Kidney (tissue), 14 donors: ENCODE results near the gene APOB. TPM values are rescaled to one million over a fixed set of nuclear protein-coding genes. Genes with fewer than 3 reads are reported as not detected.

ENCODE experiments used
- DNase-seq, 5 donors: peaks; one replicate each; pipeline ENCODE4 v3.0.0-alpha.2; 2013 to 2020
- FAIRE-seq: peaks from 2 replicates; lab custom pipeline; 2012; peaks lifted over from hg19 to GRCh38; lab: Jason Lieb, UNC
- H3K27ac ChIP-seq, 2 donors: one replicate each; pipeline ENCODE4 v1.7.0; 2013; ENCODE audit warnings: low read depth in 2 of 2, low read length in 2 of 2, inconsistent platforms in 1 of 2
- H3K27me3 ChIP-seq: one replicate; pipeline ENCODE4 v1.7.1; 2013; ENCODE audit warnings: low read length, inconsistent platforms; ENCODE audit not compliant: control insufficient read depth, insufficient read depth
- H3K36me3 ChIP-seq, 3 donors: one replicate each; pipeline versions ENCODE4 v1.7.0 to v1.7.1; 2013; ENCODE audit warnings: low read length in 3 of 3, control low read depth in 1 of 3, inconsistent platforms in 1 of 3; ENCODE audit not compliant: insufficient read depth in 3 of 3, control insufficient read depth in 2 of 3
- H3K4me1 ChIP-seq, 3 donors: one replicate each; pipeline versions ENCODE4 v1.7.0 to v1.7.1; 2013; ENCODE audit warnings: low read length in 3 of 3, inconsistent platforms in 1 of 3, low read depth in 1 of 3; ENCODE audit not compliant: control insufficient read depth in 2 of 3, insufficient read depth in 2 of 3
- H3K4me3 ChIP-seq, 3 donors: one replicate each; pipeline versions ENCODE4 v1.7.0 to v1.8.1; 2013; ENCODE audit warnings: low read length in 3 of 3, control low read depth in 1 of 3, inconsistent platforms in 1 of 3
- H3K9ac ChIP-seq, 3 donors: one replicate each; pipeline versions ENCODE4 v1.7.0 to v1.7.1; 2013; ENCODE audit warnings: low read length in 3 of 3, control low read depth in 1 of 3, inconsistent platforms in 1 of 3
- H3K9me3 ChIP-seq, 3 donors: one replicate each; pipeline versions ENCODE4 v1.7.0 to v1.7.1; 2013; ENCODE audit warnings: low read length in 3 of 3, control low read depth in 1 of 3, inconsistent platforms in 1 of 3; ENCODE audit not compliant: control insufficient read depth in 2 of 3, insufficient read depth in 1 of 3
- intact Hi-C: fragments of 100-400 bp; cut with DNase I; formaldehyde crosslinking; loops from one replicate; pipeline ENCODE4 v1.11.1; 2022
- polyA plus RNA-seq: library from polyadenylated mRNA; stranded (reverse); fragments of 350-450 nt; fragmentation: Illumina TruSeq; extraction: RNeasy Lipid Tissue Mini Kit (QIAGEN cat#74804); gene quantifications from one replicate; pipeline ENCODE4 v1.2.3, GENCODE V29; 2014; ENCODE audit warnings: low read depth, low replicate concordance; ENCODE audit not compliant: insufficient read depth
- total RNA-seq: library from RNA; stranded (reverse); fragmentation: NEBNext Ultra II Directional; extraction: Animal tissue kit (Norgen Biotek cat#: 25700); gene quantifications from one replicate; pipeline ENCODE4 v1.2.1, GENCODE V29; 2021
- TF ChIP-seq, protein P1 (sequence below): IDR thresholded peaks from 3 replicates; pipeline ENCODE4 v1.5.1; 2012; ENCODE audit warnings: mild to moderate bottlenecking, moderate library complexity, borderline replicate concordance; ENCODE audit not compliant: insufficient read depth; ENCODE audit errors: extremely low read depth
- donor health status: control.
- donor health status: control.
- donor health status: control.
- donor health status: control.
- donor health status: control.
- donor health status: DM: yes; HTN: yes; CAD: no.
- donor health status: Normal renal cell carcinoma (clear cell type).

Gene APOB
- total and polyA plus RNA-seq, 2 donors from 2014 or later, result 0.11 to 0.57 TPM

DNA sequence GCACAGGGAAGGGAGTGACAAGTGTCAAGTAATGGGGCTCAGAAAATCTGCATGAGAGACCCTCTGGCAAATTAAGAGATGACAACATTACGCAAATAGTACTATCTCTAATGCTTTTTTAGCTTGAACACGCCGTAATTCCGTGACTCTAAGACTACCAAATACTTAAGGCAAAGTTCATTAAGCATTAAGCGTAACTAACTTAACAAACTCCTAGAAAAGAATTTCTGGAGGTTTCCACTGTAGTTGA is 1.2 kb downstream of the APOB start:
- Histone ChIP-seq H3K9ac (no peak overlapping the region), H3K4me3 (no peak overlapping the region), H3K36me3 (no peaks in the 10 kb centered on the region), H3K27ac (no peak overlapping the region), H3K4me1 (peaks cover 0 to 2% (median 0%) of the 10 kb centered on the region in 3 donors), H3K27me3 (no peaks in the 10 kb centered on the region), H3K9me3 (no peaks in the 10 kb centered on the region)
- FAIRE-seq (no peak), DNase-seq (no peak)
- intact Hi-C loops, result no loop called here
- TF ChIP-seq, protein P1, sequence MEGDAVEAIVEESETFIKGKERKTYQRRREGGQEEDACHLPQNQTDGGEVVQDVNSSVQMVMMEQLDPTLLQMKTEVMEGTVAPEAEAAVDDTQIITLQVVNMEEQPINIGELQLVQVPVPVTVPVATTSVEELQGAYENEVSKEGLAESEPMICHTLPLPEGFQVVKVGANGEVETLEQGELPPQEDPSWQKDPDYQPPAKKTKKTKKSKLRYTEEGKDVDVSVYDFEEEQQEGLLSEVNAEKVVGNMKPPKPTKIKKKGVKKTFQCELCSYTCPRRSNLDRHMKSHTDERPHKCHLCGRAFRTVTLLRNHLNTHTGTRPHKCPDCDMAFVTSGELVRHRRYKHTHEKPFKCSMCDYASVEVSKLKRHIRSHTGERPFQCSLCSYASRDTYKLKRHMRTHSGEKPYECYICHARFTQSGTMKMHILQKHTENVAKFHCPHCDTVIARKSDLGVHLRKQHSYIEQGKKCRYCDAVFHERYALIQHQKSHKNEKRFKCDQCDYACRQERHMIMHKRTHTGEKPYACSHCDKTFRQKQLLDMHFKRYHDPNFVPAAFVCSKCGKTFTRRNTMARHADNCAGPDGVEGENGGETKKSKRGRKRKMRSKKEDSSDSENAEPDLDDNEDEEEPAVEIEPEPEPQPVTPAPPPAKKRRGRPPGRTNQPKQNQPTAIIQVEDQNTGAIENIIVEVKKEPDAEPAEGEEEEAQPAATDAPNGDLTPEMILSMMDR, result no peak

DNA sequence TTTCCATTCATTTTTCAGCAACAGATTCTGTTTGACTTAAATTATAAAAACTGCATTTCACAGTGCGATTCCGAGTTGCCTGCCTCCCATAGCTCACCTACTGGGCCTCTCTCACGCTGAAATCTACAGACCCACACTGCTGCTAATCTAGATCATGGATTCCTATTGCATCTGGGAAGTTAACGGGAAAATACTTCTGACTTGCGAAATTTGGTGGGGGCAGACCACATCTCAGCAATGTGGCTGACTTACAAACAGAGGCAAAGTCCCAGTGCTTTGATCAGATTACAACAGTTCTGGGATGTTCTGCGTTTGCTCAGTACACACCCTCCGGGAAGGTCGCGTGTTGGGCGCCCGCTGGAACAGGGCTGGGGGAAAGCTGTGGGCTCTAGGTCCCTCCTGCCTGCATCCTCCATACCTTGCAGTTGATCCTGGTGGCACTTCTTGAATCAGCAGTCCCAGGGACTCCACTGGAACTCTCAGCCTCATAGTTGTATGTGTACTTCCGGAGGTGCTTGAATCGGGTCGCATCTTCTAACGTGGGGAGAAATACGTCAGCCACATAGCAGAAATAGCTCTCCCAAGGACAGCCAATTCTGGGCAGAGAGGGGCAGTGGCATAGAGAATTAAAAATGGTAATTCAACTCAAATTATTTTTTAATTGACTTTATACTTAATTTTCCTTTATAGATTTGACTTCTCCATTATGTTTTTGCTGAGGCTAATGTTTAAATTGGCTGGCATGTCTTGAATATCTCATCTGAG is 1.7 kb downstream of the APOB start:
- FAIRE-seq (no peak), DNase-seq (no peak)
- TF ChIP-seq, protein P1, result no peak
- intact Hi-C loops, result no loop called here
- no peak overlapping the region for H3K9ac ChIP-seq
- H3K27me3 ChIP-seq, result no peaks in the 10 kb centered on the region
- no peaks in the 10 kb centered on the region for H3K9me3 ChIP-seq
- no peak overlapping the region for H3K4me3 ChIP-seq
- H3K36me3 ChIP-seq, result no peaks in the 10 kb centered on the region
- H3K4me1 ChIP-seq, result peaks cover 0 to 2% (median 0%) of the 10 kb centered on the region in 3 donors
- H3K27ac ChIP-seq, result no peak overlapping the region

DNA sequence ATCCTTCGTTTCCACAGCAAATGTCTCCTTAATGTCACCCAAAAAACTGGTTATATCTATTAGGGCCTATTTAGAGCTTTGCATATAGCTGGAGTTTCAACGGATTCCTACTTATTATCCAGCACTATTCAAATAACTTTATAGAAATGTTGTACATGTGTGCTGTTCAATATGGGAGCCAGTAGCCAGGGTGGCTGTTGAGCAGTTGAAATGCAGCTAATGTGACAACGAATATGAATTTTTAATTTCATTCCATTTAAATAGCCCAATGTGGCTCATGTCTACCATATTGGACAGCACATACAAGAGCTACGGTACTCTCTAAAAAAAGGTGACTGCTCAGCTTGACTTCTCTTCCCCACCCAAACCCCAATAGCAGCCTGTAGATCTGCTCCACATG is 2.4 kb downstream of the APOB start:
- TF ChIP-seq, protein P1, result no peak
- H3K9me3 ChIP-seq, result no peaks in the 10 kb centered on the region
- no peak overlapping the region for H3K9ac ChIP-seq
- no peak for FAIRE-seq
- H3K36me3 ChIP-seq, result no peaks in the 10 kb centered on the region
- peaks cover 0 to 2% (median 0%) of the 10 kb centered on the region in 3 donors for H3K4me1 ChIP-seq
- no peak for DNase-seq
- H3K4me3 ChIP-seq, result no peak overlapping the region
- no peak overlapping the region for H3K27ac ChIP-seq
- no peaks in the 10 kb centered on the region for H3K27me3 ChIP-seq
- intact Hi-C loops, result no loop called here
